Sigmoid colon (tissue), 4 donors: Measurements from ENCODE around the gene PRSS48.

Experiments
- CTCF ChIP-seq, 4 experiments: fragments of 450-650 bp in 3 of 4; fragments of 200-600 bp in 1 of 4; IDR thresholded peaks; one replicate each; pipeline ENCODE4 v1.5.1; 2016 to 2019; ENCODE audit warnings: antibody characterized with exemption in 4 of 4, mild to moderate bottlenecking in 3 of 4, moderate library complexity in 2 of 4
- EP300 ChIP-seq, 4 donors: sonication (generic); formaldehyde crosslinking; IDR thresholded peaks; one replicate each; pipeline ENCODE4 v1.6.1; 2017; ENCODE audit warnings: antibody characterized with exemption in 4 of 4
- POLR2A ChIP-seq, 2 donors: fragments of 450-650 bp; IDR thresholded peaks; one replicate each; pipeline ENCODE4 v1.6.1; 2016; ENCODE audit warnings: antibody characterized with exemption in 2 of 2, mild to moderate bottlenecking in 2 of 2, moderate library complexity in 2 of 2
- POLR2AphosphoS5 ChIP-seq, 4 donors: sonication (generic); formaldehyde crosslinking; IDR thresholded peaks; one replicate each; pipeline ENCODE4 v1.6.1; 2017; ENCODE audit warnings: antibody characterized with exemption in 4 of 4

DNA sequence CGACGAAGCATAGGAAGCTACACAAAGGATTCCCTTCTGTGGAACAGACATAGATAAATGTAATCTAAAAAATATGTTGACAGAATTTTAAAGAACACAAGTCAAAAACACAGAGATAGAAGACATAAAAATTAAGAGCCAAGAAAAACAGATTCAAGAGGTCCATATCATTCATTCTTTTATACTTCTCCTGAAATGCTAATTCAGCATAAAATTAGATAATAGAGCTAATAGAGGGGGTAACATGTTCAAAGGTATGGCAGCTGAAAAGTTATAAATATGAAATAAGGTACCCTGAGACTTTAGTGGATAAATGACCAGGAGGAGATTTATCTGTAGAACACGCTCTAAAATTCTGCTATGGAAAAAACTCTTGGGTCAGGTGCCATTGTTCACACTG, 37.4 kb upstream of the PRSS48 start:
- no peak for TF ChIP-seq POLR2A (IDR thresholded peaks at IDR 0.05)
- TF ChIP-seq CTCF (IDR thresholded peaks at IDR 0.05), result no peak
- TF ChIP-seq POLR2AphosphoS5 (IDR thresholded peaks at IDR 0.05), result no peak
- no peak for TF ChIP-seq EP300 (IDR thresholded peaks at IDR 0.05)
